Body of pancreas (tissue), 4 donors: ENCODE results near the gene LIPE. TPM values are rescaled to one million over a fixed set of nuclear protein-coding genes. Genes with fewer than 3 reads are reported as not detected.

ENCODE experiments used
- ATAC-seq: fragments of 150-250 bp; one replicate; pipeline ENCODE4 v1.9.1; 2016
- DNase-seq, 4 donors: peaks; one replicate each; pipeline ENCODE4 v3.0.0-alpha.2; 2019
- H3K27ac ChIP-seq, 4 donors: fragments of 200-600 bp; sonication (generic); 1 replicate in 3 of 4; 2 replicates in 1 of 4; pipeline versions ENCODE4 v1.5.1 to v1.6.1; 2016 to 2019; ENCODE audit warnings: mild to moderate bottlenecking in 1 of 4, mixed read lengths in 1 of 4, moderate library complexity in 1 of 4
- H3K27me3 ChIP-seq, 2 donors: fragments of 200-600 bp; sonication (generic); one replicate each; pipeline ENCODE4 v1.6.0; 2016; ENCODE audit warnings: mild to moderate bottlenecking in 1 of 2
- H3K36me3 ChIP-seq, 2 donors: fragments of 200-600 bp; sonication (generic); replicated peaks in 1 of 2; 2 replicates each; pipeline ENCODE4 v1.5.1; 2016; ENCODE audit warnings: low read depth in 2 of 2; ENCODE audit not compliant: insufficient read depth in 1 of 2
- H3K4me1 ChIP-seq: fragments of 200-600 bp; sonication (generic); one replicate; pipeline ENCODE4 v1.6.0; 2016
- H3K4me3 ChIP-seq, 2 donors: fragments of 200-600 bp; sonication (generic); 1 replicate in 1 of 2; 2 replicates in 1 of 2; pipeline ENCODE4 v1.5.1; 2016 to 2019
- H3K9me3 ChIP-seq, 3 donors: fragments of 200-600 bp; sonication (generic); 1 replicate in 2 of 3; 2 replicates in 1 of 3; pipeline ENCODE4 v1.5.1; 2016
- CTCF ChIP-seq, 7 experiments: fragments of 450-650 bp in 4 of 7; fragments of 200-600 bp in 3 of 7; sonication (generic) in 3 of 7; IDR thresholded peaks; one replicate each; pipeline ENCODE4 v1.5.1; 2016 to 2019; ENCODE audit warnings: antibody characterized with exemption in 7 of 7
- POLR2A ChIP-seq, 3 donors: fragments of 450-650 bp; IDR thresholded peaks; one replicate each; pipeline ENCODE4 v1.6.1; 2016; ENCODE audit warnings: antibody characterized with exemption in 3 of 3, mild to moderate bottlenecking in 2 of 3
- WGBS, 2 donors: methylation state at CpG; one replicate each; pipeline ENCODE4 v1.1.5; 2017; 5-methylcytosine and 5-hydroxymethylcytosine counted together
- intact Hi-C: fragments of 100-400 bp; cut with DNase I; formaldehyde crosslinking; loops from one replicate; pipeline ENCODE4 v1.15.1; 2023
- total RNA-seq, 2 donors: library from RNA; depleted of rRNA; stranded (reverse); fragments of >200 nt; gene quantifications; one replicate each; pipeline ENCODE4 v1.1.0, GENCODE V29; 2016

Gene LIPE
- total RNA-seq, 2 donors from 2014 or later: 8.3 to 357 TPM

DNA sequence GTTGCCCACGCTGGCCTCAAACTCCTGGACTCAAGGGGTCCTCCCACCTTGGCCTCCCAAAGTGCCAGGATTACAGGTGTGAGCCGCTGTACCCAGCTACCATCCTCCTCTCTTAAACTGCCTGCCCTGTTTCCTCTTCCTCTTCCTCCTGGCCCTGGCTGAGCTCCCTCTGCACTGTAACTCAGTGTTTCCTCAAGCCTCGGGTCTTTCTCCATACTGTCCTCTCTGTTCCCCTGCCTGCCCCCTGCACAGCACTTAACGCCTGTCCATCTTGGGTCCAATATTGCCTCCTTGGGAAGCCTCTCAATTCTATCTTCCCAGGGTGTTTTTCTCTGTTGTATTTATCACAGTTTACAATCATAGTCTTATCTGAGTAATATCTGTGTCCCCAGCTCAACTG, 6.1 kb downstream of the LIPE start:
- Histone ChIP-seq H3K9me3 (no peaks in the 10 kb centered on the region), H3K4me1 (peaks cover 37% of the 10 kb centered on the region), H3K36me3 (no peaks in the 10 kb centered on the region), H3K27ac (peak overlapping the region in 3 of 4 donors; percentile 64 to 71 (median 70)), H3K27me3 (no peaks in the 10 kb centered on the region), H3K4me3 (no peak overlapping the region)
- no peak for ATAC-seq
- DNase-seq: peak in 1 of 4 donors; percentile 1
- no peak for TF ChIP-seq CTCF (IDR thresholded peaks at IDR 0.05)
- TF ChIP-seq POLR2A (IDR thresholded peaks at IDR 0.05): no peak
- intact Hi-C loops: no loop called here
- WGBS, 2 donors: 76 to 77% methylated on average over 4 of the region's 4 CpGs

- ATAC-seq: no peak
- H3K27ac ChIP-seq: peak overlapping the region in 1 of 4 donors; percentile 70
- H3K27me3 ChIP-seq: no peaks in the 10 kb centered on the region
- DNase-seq: peak; percentile 53 to 68 (median 60)
- TF ChIP-seq POLR2A (IDR thresholded peaks at IDR 0.05) (no peak), CTCF (IDR thresholded peaks at IDR 0.05) (peak; percentile 34 to 83 (median 60))
- H3K4me3 ChIP-seq: no peak overlapping the region
- WGBS, 2 donors: 33 to 35% methylated on average over 8 to 10 of the region's 10 CpGs
- H3K9me3 ChIP-seq: no peaks in the 10 kb centered on the region
- no peaks in the 10 kb centered on the region for H3K36me3 ChIP-seq
- peaks cover 37% of the 10 kb centered on the region for H3K4me1 ChIP-seq
- intact Hi-C loops: no loop called here
Measured at GRCh38 chr19:42420055-42420544, 7.1 kb downstream of the LIPE start.

- intact Hi-C loops: no loop called here
- H3K4me3 ChIP-seq: no peak overlapping the region
- no peak overlapping the region for H3K27ac ChIP-seq
- ATAC-seq: no peak
- H3K9me3 ChIP-seq: no peaks in the 10 kb centered on the region
- 52 to 58% methylated on average over 5 to 6 of the region's 6 CpGs for WGBS, 2 donors
- H3K27me3 ChIP-seq: no peaks in the 10 kb centered on the region
- H3K4me1 ChIP-seq: peaks cover 36% of the 10 kb centered on the region
- no peak for TF ChIP-seq CTCF (IDR thresholded peaks at IDR 0.05)
- TF ChIP-seq POLR2A (IDR thresholded peaks at IDR 0.05): no peak
- DNase-seq: no peak
- H3K36me3 ChIP-seq: no peaks in the 10 kb centered on the region
Measured at GRCh38 chr19:42419309-42419708, 7.9 kb downstream of the LIPE start.

- Histone ChIP-seq H3K4me1 (peaks cover 15% of the 10 kb centered on the region), H3K27ac (no peak overlapping the region), H3K9me3 (no peaks in the 10 kb centered on the region), H3K27me3 (no peaks in the 10 kb centered on the region), H3K36me3 (no peaks in the 10 kb centered on the region), H3K4me3 (no peak overlapping the region)
- TF ChIP-seq POLR2A (IDR thresholded peaks at IDR 0.05): no peak
- TF ChIP-seq CTCF (IDR thresholded peaks at IDR 0.05): no peak
- DNase-seq (no peak), ATAC-seq (no peak)
- 74 to 82% methylated on average over 4 of the region's 4 CpGs for WGBS, 2 donors
- intact Hi-C loops: no loop called here
Measured at GRCh38 chr19:42412661-42413076, 14.5 kb downstream of the LIPE start.

DNA sequence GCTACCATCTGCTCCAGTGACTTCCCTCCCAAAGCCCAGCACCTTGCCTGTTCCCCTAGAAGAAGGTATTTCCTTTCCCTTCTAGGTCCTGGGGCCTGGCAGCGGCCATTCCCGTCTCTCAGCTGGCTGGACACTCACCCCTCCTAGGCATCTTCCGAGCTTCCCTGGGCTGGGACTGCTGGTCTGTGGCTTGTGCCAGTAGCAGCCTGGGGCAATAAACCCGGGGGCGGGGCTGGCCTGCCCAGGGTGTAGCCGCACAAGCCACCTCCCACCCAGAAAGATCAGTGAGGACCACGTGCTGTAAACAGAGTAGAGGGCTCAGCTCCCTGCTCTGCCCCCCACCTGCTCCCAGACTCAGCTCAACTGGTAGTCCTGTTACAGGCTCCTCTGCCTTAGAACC, 15.0 kb downstream of the LIPE start:
- peaks cover 15% of the 10 kb centered on the region for H3K4me1 ChIP-seq
- H3K9me3 ChIP-seq: no peaks in the 10 kb centered on the region
- TF ChIP-seq POLR2A (IDR thresholded peaks at IDR 0.05) (no peak), CTCF (IDR thresholded peaks at IDR 0.05) (no peak)
- intact Hi-C loops: no loop called here
- ATAC-seq (no peak), DNase-seq (no peak)
- no peaks in the 10 kb centered on the region for H3K27me3 ChIP-seq
- H3K36me3 ChIP-seq: no peaks in the 10 kb centered on the region
- no peak overlapping the region for H3K27ac ChIP-seq
- no peak overlapping the region for H3K4me3 ChIP-seq
- 79 to 92% methylated on average over 4 to 7 of the region's 7 CpGs for WGBS, 2 donors
